Caki2 (cell line): Measurements from ENCODE around the gene ZBTB9. TPM values are rescaled to one million over a fixed set of nuclear protein-coding genes. Genes with fewer than 3 reads are reported as not detected.

Source experiments
- DNase-seq: peaks from one replicate; pipeline ENCODE4 v3.0.0-alpha.2; 2015; ENCODE audit warnings: low read depth
- in situ Hi-C: cut with HindIII; loops from 2 replicates; pipeline ENCODE4 v1.10.0; 2016; ENCODE audit warnings: low sequenced_read_pairs, low pct_unique_long_range_greater_than_20kb, mixed read lengths
- total RNA-seq: library from RNA; depleted of rRNA; stranded (reverse); fragments of >200 nt; shearing (Covaris generic); gene quantifications from 2 replicates; pipeline ENCODE4 v1.2.3, GENCODE V29; 2014; ENCODE audit warnings: low replicate concordance

ZBTB9 gene
- total RNA-seq, 1 experiment from 2014 or later = 14.3 TPM

DNA sequence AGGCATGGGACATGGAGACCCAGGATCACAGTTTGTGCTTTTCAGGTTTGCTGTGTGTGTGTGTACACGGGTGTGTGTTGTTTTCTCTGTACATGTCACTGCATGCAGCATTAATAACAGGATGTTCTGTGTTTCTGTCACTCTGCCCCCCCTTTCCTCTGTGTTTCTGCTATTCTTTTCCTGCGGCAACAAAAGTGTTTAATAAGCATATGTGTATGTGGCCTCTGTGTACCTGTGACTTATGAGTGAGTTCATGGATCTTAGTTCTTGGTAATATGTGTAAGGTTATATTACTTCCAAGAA lies 24.7 kb upstream of the ZBTB9 start:
- no peak for DNase-seq
- in situ Hi-C loops = no loop called here

DNA sequence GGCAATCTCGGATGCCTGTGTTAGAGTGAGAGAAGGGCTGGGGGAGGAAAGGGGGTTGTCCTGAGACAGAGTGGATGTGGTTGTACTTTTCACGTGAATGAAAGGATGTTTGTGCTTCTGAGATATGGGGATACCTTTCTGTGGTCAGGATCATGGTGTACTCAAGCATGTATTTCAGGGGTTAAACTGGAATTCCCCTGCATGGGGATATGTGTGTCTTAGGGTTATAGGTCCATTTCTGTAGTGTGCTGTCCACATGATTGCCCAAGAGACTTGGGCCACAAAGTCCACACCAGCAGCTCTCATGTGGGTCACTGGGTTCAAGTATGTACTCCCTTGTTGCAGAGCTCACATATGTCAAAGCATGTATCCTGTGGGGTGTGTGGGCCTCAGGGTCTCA lies 24.0 kb upstream of the ZBTB9 start:
- in situ Hi-C loops = no loop called here
- DNase-seq = no peak

DNA sequence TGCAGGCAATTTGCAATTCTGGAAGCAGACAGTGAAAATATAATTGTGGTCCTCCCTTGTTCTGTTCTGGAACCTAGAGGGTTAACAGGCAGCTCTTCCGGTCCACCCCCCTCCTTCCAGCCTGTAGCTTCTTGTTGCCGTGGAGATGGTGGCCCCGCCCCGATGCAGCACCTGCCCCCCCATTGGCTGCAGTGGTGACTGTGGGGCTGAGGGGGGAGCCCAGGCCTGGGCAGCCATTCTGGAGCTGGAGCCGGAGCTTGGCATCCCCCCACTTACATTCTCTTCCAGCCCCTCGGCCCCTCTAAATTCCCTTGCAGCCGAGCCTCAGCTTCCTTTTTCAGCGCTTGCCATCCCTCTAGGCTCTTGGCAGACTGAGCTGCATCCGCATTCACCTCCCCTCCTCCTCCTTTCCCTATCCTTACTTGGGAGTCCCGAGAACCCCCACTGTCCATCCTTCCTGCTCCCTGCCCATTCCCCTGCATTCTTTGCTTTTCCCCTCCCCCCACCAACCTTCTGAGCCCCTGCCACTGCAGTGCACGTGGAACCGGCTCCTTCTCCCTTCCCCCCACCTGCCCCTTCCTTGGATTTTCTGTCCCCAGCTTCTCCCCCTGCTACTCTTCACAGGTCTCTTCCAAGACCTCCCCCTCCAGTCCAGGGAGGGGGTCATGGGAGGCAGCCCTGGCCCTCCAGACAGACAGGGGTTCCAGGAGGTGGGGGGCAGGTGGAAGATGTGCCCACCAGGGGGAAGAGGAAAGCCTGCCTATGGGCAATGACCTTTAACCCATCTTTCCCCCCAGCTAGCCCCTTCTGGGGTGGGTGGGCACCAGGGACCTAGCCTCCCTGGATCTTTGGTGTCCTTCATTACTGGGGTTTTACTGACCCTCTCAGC lies 23.1 kb upstream of the ZBTB9 start:
- peak; percentile 41 for DNase-seq
- in situ Hi-C loops = no loop called here

DNA sequence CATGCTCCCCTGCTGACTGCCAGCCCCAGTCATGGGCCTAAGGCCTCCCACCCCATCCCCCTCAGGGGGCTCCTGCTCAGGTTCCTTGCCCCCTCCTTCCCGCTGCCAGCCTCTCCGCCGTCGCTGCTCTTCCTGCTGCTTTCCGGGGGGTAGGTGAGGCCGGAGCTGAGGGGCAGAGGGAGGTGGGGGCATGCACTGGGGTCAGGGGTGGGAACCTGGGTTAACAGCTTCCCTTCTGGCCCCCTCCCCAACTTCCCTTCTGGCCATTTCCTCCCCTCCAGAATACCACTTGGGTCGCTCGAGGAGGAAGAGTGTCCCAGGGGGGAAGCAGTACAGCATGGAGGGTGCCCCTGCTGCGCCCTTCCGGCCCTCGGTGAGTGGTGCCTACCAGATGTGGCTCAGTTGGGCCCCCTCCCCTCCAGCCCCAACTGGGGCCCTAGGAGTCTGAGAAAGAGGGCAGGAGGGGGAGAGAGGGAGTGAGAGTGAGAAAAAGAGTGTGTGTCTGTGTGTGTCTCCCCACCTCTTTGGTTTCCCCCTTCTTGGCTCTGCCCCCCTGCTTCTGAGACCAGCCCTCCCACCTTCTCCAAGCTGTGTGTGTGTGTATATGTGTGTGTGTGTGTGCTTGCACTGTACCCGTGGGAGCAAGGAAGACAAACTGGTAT lies 22.4 kb upstream of the ZBTB9 start:
- DNase-seq = no peak
- in situ Hi-C loops = no loop called here

DNA sequence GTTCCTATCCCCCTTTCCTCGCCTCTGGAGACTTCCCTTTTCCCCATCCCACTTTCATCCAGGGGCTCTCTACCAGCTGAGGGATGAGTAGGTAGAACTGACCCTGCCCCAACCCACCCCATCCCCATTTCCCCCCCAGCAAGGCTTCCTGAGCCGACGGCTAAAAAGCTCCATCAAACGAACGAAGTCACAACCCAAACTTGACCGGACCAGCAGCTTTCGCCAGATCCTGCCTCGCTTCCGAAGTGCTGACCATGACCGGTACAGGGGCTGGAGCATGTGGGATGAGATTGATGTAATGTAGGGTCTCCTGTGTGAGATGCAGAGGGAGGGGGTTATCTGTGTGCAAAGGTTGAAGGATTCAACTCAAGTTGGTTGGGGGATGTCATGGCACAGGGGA lies 21.8 kb upstream of the ZBTB9 start:
- in situ Hi-C loops = no loop called here
- DNase-seq = no peak

DNA sequence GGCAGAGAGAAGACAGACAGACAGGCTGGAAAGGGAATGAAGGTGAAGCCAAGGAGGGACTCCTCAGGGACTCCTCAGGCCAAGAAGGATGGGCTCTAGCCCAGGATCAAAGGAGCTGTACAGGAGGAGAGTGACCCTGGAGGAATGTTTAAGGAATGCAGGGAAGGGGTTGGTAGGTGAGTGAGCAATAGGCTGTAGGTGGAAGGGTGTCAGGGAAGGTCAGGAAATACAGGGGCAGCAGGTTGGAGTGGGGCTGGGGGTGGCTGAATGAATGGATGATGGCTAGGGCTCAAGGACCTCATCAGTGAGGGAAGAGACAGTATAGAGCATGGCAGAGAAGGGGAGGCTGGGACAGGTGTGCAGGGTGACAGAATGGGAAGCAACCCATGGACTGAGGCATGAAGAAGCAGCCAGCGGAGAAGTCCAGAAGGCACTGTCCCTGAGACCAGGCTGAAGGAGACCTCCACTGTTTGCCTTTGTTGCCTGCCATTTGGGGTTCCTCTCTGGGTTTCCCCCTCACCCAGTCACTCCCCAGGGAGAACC lies 21.3 kb upstream of the ZBTB9 start:
- in situ Hi-C loops = no loop called here
- DNase-seq = no peak

DNA sequence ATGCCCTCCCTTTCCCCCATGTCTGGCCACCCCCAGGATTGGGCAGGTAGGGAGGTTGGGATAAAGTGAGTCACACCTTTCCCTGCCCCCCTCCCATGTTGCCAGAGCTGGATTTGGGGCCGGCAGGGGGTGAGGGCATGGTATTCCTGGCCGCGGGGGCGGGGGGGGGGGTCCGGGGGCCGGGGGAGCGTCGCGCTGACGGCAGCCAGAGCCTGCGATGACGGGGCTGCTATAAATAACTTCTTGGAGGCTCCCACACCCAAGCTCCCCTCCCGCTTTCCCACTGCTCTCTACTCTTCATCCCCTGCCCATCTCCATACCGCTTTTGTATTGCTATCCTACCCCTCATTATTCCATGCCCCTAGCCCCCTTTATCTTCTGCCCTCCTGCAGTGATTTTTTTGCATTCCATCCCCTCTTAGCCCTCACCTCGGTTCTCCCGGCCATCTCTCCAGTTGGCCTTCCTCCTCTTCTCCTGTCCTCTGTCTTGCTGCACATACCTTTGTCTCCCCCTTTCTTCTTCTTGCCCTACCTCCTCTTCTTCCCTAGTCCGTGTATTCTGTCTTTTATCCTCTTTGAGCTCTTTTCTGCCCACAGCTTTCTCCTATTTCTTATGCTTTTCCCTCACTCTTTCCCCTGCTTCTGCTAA lies 20.7 kb upstream of the ZBTB9 start:
- in situ Hi-C loops = no loop called here

DNA sequence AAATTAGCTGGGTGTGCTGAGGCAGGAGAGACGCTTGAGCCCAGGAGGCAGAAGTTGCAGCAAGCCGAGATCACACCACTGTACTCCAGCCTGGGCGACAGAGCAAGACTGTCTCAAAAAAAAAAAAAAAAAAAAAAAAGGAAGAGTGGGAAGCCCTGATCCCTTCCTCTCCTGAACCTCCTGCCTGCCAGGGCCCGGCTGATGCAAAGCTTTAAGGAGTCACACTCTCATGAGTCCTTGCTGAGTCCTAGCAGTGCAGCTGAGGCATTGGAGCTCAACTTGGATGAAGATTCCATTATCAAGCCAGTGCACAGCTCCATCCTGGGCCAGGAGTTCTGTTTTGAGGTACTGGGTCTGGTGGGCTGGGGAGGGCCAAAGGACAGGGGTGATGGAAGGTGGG lies 19.4 kb upstream of the ZBTB9 start:
- in situ Hi-C loops = no loop called here
- DNase-seq = no peak

More for the DNA sequence above, 20.7 kb upstream of the ZBTB9 start:
- no peak for DNase-seq

DNA sequence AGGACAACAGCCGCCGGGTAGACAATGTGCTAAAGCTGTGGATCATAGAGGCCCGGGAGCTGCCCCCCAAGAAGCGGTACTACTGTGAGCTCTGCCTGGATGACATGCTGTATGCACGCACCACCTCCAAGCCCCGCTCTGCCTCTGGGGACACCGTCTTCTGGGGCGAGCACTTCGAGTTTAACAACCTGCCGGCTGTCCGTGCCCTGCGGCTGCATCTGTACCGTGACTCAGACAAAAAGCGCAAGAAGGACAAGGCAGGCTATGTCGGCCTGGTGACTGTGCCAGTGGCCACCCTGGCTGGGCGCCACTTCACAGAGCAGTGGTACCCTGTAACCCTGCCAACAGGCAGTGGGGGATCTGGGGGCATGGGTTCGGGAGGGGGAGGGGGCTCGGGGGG lies 16.7 kb upstream of the ZBTB9 start:
- in situ Hi-C loops = no loop called here

DNA sequence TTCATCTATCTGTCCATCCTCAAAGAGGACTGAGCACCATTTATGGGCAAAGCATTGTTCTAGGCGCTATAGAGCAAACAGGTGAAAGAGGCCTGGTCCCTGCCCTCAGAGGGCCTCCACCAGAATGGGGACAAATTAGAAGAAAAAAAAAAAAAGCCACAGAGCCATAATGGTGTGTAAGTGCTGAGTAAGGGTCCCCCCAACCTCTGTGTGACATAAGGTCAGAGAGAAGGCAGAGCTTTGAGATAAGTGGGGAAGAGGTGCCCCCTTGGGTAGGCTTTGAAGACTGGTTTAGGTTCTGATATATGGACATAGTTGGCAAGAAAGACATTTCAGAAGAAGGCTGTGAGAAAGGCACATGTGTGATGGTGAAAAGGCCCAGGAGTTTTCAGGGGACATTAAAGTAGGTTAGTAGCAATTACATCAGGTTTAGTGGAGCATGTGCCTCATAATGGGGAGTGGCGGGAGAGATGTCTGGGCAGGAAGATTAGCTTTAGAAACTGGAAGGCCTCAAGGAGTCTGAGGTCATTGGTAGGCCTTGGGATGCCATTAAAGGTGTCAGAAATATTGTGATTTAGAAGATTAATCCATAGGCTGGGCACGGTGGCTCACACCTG lies 15.3 kb upstream of the ZBTB9 start:
- in situ Hi-C loops = no loop called here
- no peak for DNase-seq

More for the DNA sequence above, 16.7 kb upstream of the ZBTB9 start:
- no peak for DNase-seq

DNA sequence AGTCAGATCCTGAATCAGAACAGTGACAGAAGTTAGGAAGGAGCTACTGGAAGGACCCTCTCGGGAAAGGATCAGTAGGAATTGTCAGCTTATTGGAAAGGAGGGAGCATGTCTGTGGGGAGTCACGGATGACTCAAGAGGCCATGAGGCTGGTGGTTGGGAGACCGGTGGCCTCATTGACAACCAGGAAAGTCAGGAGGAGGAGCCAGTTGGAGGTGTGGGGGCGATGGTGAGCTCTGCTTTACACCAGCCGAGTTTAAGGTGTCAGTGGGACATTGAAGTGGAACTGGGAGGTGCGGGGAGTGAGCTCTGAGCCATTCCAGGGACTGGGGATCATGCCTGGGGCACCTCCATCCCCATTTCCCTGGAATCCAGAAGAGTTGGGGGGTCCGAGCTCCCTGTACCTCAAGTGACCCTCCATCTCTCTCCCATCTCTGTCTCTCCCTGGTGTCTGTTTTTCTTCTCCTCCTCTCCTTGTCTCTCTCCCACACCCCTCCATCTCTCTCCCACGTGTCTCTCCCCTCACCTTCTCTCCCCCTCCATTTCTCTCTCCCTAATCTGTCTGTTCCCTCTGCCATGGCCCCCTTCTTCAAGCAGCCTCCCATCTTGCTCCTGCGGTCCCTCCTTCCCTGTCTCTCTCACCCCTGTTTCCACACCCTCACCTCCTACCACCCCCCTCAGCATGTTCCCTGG lies 14.3 kb upstream of the ZBTB9 start:
- DNase-seq = no peak
- in situ Hi-C loops = no loop called here

DNA sequence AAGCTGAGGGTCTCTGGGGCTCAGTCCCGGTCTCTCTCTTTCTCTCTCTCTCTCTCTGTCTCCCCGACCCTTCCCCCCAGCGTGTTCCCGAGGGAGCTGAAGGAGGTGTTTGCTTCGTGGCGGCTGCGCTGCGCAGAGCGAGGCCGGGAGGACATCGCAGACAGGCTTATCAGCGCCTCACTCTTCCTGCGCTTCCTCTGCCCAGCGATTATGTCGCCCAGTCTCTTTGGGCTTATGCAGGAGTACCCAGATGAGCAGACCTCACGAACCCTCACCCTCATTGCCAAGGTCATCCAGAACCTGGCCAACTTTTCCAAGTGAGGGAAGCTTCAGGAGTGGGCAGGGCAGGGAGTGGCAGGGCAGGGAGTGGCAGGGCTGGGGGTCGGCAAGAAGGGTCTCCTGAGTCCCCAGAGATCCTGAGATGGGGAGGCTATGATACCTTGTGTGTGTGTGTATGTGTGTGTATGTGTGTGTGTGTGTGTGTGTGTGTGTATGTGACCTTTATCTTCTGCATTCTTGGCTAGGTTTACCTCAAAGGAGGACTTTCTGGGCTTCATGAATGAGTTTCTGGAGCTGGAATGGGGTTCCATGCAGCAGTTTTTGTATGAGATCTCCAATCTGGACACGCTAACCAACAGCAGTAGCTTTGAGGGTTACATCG lies 13.6 kb upstream of the ZBTB9 start:
- no peak for DNase-seq
- in situ Hi-C loops = no loop called here

DNA sequence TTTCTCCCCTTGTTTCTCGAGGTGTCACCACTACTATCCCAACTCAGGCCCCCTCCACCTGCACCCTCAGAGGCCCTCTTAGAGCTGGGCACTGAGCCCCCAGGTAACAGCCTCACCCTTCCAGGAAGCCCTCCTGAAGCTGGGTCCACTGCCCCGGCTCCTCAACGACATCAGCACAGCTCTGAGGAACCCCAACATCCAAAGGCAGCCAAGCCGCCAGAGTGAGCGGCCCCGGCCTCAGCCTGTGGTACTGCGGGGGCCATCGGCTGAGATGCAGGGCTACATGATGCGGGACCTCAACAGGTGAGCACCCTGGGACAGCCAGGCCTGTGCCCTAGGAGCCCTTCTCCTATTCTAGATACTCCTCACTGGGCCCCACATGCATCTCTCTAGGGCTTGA lies 12.9 kb upstream of the ZBTB9 start:
- no peak for DNase-seq
- in situ Hi-C loops = no loop called here

DNA sequence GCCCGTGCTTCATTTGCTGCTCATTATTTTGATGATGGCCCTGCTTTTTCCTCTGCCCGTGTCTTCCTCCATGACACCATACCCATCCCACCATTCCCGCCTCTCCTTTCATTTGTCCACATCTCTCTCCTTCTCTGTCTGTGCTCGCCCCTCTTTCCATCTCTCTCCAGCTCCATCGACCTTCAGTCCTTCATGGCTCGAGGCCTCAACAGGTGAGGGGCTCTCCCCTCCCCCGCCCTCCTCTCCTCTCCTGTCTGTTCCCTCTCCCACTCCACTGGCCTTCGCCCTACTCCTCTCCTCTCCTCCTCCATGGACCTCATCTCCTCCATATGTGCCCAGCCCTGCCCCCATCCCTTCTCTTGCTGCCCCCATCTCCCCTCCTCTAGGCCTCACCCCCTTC lies 12.1 kb upstream of the ZBTB9 start:
- in situ Hi-C loops = no loop called here
- DNase-seq = no peak

DNA sequence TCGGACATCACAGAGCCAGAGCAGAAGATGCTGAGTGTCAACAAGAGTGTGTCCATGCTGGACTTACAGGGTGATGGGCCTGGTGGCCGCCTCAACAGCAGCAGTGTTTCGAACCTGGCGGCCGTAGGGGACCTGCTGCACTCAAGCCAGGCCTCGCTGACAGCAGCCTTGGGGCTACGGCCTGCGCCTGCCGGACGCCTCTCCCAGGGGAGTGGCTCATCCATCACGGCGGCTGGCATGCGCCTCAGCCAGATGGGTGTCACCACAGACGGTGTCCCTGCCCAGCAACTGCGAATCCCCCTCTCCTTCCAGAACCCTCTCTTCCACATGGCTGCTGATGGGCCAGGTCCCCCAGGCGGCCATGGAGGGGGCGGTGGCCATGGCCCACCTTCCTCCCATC lies 11.4 kb upstream of the ZBTB9 start:
- in situ Hi-C loops = no loop called here
- DNase-seq = no peak

DNA sequence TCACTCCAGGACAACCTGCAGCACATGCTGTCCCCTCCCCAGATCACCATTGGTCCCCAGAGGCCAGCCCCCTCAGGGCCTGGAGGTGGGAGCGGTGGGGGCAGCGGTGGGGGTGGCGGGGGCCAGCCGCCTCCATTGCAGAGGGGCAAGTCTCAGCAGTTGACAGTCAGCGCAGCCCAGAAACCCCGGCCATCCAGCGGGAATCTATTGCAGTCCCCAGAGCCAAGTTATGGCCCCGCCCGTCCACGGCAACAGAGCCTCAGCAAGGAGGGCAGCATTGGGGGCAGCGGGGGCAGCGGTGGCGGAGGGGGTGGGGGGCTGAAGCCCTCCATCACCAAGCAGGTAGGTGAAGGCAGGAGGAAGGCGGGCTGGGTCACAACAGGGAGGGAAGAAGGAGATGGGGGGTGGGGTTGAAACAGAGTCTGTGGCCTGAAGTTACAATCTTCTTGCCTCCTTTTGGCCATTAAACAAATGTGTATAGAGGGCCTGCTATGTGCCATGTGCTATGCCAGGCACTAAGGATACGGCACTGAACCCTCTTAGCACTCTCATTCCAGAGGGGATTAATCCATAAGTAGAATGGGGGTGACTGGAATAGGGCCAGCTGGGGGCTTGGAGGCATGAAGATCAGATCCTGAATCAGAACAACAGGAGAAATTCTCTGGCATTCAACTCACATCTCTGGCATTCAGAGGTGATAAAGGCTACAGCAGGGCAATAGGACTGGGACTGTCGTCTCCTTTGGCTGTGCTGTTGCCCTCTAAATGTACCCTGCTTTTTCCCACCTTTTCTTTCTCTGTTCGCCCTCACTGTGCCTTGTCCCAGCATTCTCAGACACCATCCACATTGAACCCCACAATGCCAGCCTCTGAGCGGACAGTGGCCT lies 10.5 kb upstream of the ZBTB9 start:
- in situ Hi-C loops = no loop called here
- no peak for DNase-seq

DNA sequence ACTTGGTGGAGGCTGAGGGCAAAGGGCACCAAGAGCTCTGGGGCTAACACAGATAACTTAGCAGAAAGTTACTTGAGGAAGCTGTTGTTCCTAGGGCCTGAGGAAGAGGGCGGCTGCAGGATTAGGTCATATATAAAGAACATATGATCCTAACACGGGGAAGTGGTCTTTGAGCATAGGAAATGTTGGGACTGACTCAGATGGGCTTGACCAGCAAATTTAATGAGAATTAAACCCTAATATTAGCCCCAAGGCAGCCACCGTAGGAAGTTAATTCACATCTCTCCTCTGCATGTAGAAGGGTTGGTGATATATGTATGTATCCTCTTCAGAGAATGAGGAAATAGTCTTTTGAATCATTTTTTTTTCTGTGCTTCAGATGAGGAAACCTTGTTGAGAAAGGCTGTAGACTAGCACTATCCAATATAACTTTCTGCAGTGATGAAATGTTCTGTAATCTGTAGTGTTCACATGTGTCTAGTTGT lies 9.2 kb upstream of the ZBTB9 start:
- no peak for DNase-seq
- in situ Hi-C loops = no loop called here
